Trophoblast cell (in vitro differentiated cells and primary cell): ENCODE measurements around the gene GNAS. TPM values are rescaled to one million over a fixed set of nuclear protein-coding genes. Genes with fewer than 3 reads are reported as not detected.
A peak's percentile ranks its signal among the peaks of the same experiment; 100 is the strongest.

Source experiments
- DNase-seq, 2 donors: peaks; one replicate each; pipeline ENCODE4 v3.0.0-alpha.2; 2016
- H2AFZ ChIP-seq: 2 replicates; pipeline ENCODE4 v1.6.1; 2013; ENCODE audit warnings: low read length, moderate library complexity, mild to moderate bottlenecking; ENCODE audit not compliant: insufficient read depth, poor library complexity
- H2AK5ac ChIP-seq: 2 replicates; pipeline ENCODE4 v1.6.1; 2013; ENCODE audit warnings: mild to moderate bottlenecking, low read length
- H2BK120ac ChIP-seq: 2 replicates; pipeline ENCODE4 v1.6.1; 2013; ENCODE audit warnings: low read length, mild to moderate bottlenecking, moderate library complexity; ENCODE audit not compliant: insufficient read depth, poor library complexity
- H2BK12ac ChIP-seq: 2 replicates; pipeline ENCODE4 v1.6.1; 2013; ENCODE audit warnings: mild to moderate bottlenecking, low read length, moderate library complexity
- H2BK5ac ChIP-seq: 2 replicates; pipeline ENCODE4 v1.6.1; 2013; ENCODE audit warnings: low read length, low read depth, moderate library complexity, mild to moderate bottlenecking; ENCODE audit not compliant: poor library complexity
- H3K14ac ChIP-seq: 2 replicates; pipeline ENCODE4 v1.6.1; 2013; ENCODE audit warnings: mild to moderate bottlenecking, low read length
- H3K18ac ChIP-seq: 2 replicates; pipeline ENCODE4 v1.6.1; 2013; ENCODE audit warnings: mild to moderate bottlenecking, low read length
- H3K23ac ChIP-seq: 2 replicates; pipeline ENCODE4 v1.6.1; 2013; ENCODE audit warnings: low read length
- H3K27ac ChIP-seq: 2 replicates; pipeline ENCODE4 v1.5.1; 2013; ENCODE audit warnings: low read depth, mild to moderate bottlenecking, inconsistent platforms, low read length, moderate library complexity
- H3K27me3 ChIP-seq: 2 replicates; pipeline ENCODE4 v1.6.1; 2013; ENCODE audit warnings: inconsistent platforms, mild to moderate bottlenecking, low read length, moderate library complexity; ENCODE audit not compliant: insufficient read depth
- H3K36me3 ChIP-seq, 2 experiments: 1 replicate in 1 of 2; 2 replicates in 1 of 2; pipeline ENCODE4 v1.6.1; 2013; ENCODE audit warnings: low read length in 2 of 2, mild to moderate bottlenecking in 2 of 2, moderate library complexity in 1 of 2; ENCODE audit not compliant: insufficient read depth in 2 of 2, control insufficient read depth in 1 of 2
- H3K4ac ChIP-seq: 2 replicates; pipeline ENCODE4 v1.6.1; 2013; ENCODE audit warnings: low read depth, mild to moderate bottlenecking, low read length, moderate library complexity
- H3K4me1 ChIP-seq, 2 experiments: 1 replicate in 1 of 2; 2 replicates in 1 of 2; pipeline ENCODE4 v1.6.1; 2013; ENCODE audit warnings: low read length in 2 of 2, mild to moderate bottlenecking in 2 of 2, moderate library complexity in 1 of 2; ENCODE audit not compliant: insufficient read depth in 2 of 2, control insufficient read depth in 1 of 2
- H3K4me2 ChIP-seq: 2 replicates; pipeline ENCODE4 v1.6.1; 2013; ENCODE audit warnings: inconsistent platforms, mild to moderate bottlenecking, low read length, moderate library complexity
- H3K4me3 ChIP-seq: 2 replicates; pipeline ENCODE4 v1.5.1; 2013; ENCODE audit warnings: mild to moderate bottlenecking, low read depth, low read length, inconsistent platforms
- H3K79me1 ChIP-seq: one replicate; pipeline ENCODE4 v1.6.1; 2013; ENCODE audit warnings: low read length
- H3K79me2 ChIP-seq: 2 replicates; pipeline ENCODE4 v1.6.1; 2013; ENCODE audit warnings: low read length, mild to moderate bottlenecking; ENCODE audit not compliant: control insufficient read depth, insufficient read depth, poor library complexity
- H3K9ac ChIP-seq: 2 replicates; pipeline ENCODE4 v1.6.1; 2013; ENCODE audit warnings: mild to moderate bottlenecking, low read length
- H3K9me3 ChIP-seq: 2 replicates; pipeline ENCODE4 v1.6.1; 2013; ENCODE audit warnings: low read depth, mild to moderate bottlenecking, control low read depth, inconsistent platforms, low read length; ENCODE audit not compliant: insufficient read depth
- H4K12ac ChIP-seq: 2 replicates; pipeline ENCODE4 v1.6.1; 2013; ENCODE audit warnings: low read depth, mild to moderate bottlenecking, low read length, moderate library complexity
- H4K8ac ChIP-seq: 2 replicates; pipeline ENCODE4 v1.6.1; 2013; ENCODE audit warnings: low read depth, mild to moderate bottlenecking, low read length, moderate library complexity
- H4K91ac ChIP-seq: one replicate; pipeline ENCODE4 v1.6.1; 2013; ENCODE audit warnings: low read depth, mild to moderate bottlenecking, low read length, moderate library complexity
- WGBS: extraction: QIAGEN DNeasy Blood & Tissue Kit; methylation state at CpG from one replicate; pipeline ENCODE4 v1.1.7; 2013; ENCODE audit warnings: missing lambda C conversion rate; ENCODE audit not compliant: insufficient read length, insufficient coverage; ENCODE audit errors: extremely low coverage; 5-methylcytosine and 5-hydroxymethylcytosine counted together
- polyA plus RNA-seq: library from polyadenylated mRNA; stranded (reverse); fragments of 200-250 nt; gene quantifications from 2 replicates; pipeline ENCODE4 v1.2.3, GENCODE V29; 2013

GNAS gene
- polyA plus RNA-seq = 1,560 and 1,575 TPM in 2 replicates

DNA sequence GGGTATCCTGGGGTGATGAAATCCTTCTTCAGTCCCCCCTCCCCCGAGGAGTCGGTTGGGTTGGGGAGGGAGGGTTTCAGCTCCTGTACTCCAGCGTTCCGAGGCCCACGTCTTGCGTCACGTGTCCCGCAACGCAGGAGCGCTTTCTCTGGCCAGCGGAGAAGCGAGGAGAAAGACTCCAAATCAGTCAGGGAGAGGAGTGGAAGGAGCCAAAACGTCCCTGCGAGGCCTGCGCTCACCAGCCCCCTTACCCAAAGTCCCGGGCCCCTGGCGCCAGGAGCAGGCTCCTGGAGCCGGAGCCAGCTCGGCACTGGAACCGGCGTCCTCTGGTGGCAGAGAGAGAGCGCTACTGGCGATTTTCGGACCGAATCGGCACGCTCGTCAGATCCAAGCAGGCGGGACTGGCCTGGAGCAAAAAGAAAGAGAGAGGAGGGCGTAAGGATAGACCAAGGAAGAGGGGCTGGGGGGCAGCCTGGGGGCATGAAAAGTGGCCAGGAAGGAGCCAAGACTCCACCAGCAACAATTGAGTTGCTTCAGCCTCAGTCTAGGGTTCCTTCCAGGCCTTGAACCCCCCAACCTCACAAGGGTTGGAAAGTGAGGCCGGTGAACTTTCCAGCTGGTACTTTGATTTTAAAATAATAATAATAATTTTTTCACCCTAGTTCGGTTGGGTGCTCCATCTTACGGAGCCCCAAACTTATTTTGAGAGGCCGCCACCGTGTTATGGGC lies at the start of gene GNAS:
GNAS (plus strand) TSS at position 174 of the 729 bp plus-strand sequence.
- H3K4me2 ChIP-seq = peak within 1 kb of the TSS; percentile 70
- no peak within 1 kb of the TSS for H3K23ac ChIP-seq
- peaks cover 14% of the 10 kb centered on the region for H3K9me3 ChIP-seq
- H3K27me3 ChIP-seq = peaks cover 25% of the 10 kb centered on the region
- no peak within 1 kb of the TSS for H2BK120ac ChIP-seq
- no CpG with 5 or more reads among the region's 35 CpGs for WGBS
- H4K12ac ChIP-seq = no peak within 1 kb of the TSS
- H4K91ac ChIP-seq = no peak within 1 kb of the TSS
- H2BK12ac ChIP-seq = no peak within 1 kb of the TSS
- no peak within 1 kb of the TSS for H3K14ac ChIP-seq
- no peak within 1 kb of the TSS for H2BK5ac ChIP-seq
- H3K36me3 ChIP-seq = no peaks in the 10 kb centered on the region
- H3K79me2 ChIP-seq = peaks cover 5% of the 10 kb centered on the region
- H3K4me1 ChIP-seq = peaks cover 11 to 17% of the 10 kb centered on the region in 2 experiments
- peak; percentile 23 to 59 for DNase-seq
- H2AK5ac ChIP-seq = no peak within 1 kb of the TSS
- peaks cover 9% of the 10 kb centered on the region for H3K79me1 ChIP-seq
- H3K18ac ChIP-seq = no peak within 1 kb of the TSS
- no peak within 1 kb of the TSS for H3K9ac ChIP-seq
- no peak within 1 kb of the TSS for H3K27ac ChIP-seq
- H4K8ac ChIP-seq = no peak within 1 kb of the TSS
- no peak within 1 kb of the TSS for H3K4ac ChIP-seq
- H3K4me3 ChIP-seq = peak within 1 kb of the TSS; percentile 16
- peak within 1 kb of the TSS; percentile 17 for H2AFZ ChIP-seq

DNA sequence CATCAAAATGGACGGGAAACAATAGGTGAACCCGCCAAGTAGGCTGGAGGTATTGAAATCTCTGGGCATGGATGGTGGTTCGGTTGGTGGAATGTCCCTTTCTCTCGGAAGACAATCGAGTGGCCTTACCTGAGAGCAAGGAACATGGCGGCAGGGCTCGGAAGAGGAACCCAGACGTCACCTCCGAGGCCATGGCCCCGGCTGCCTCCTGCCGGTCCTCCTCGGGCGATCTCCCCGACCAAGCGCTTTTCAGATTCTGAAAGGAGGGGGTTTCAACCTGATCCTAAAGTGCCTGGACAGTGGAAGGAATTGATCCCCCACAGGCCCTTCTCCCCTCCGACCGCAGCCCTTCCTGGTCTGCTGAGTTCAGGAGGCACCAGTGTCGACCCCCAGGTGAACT lies 49.0 kb upstream of the GNAS start:
- no CpG with 5 or more reads among the region's 18 CpGs for WGBS
- H3K23ac ChIP-seq = no peak overlapping the region
- no peak overlapping the region for H3K4me2 ChIP-seq
- H3K79me2 ChIP-seq = no peaks in the 10 kb centered on the region
- H4K8ac ChIP-seq = no peak overlapping the region
- no peaks in the 10 kb centered on the region for H3K79me1 ChIP-seq
- H2AK5ac ChIP-seq = no peak overlapping the region
- no peak overlapping the region for H4K12ac ChIP-seq
- no peak overlapping the region for H3K14ac ChIP-seq
- H3K9me3 ChIP-seq = no peaks in the 10 kb centered on the region
- no peak overlapping the region for H3K4ac ChIP-seq
- H3K18ac ChIP-seq = no peak overlapping the region
- H2BK120ac ChIP-seq = no peak overlapping the region
- H4K91ac ChIP-seq = no peak overlapping the region
- H2AFZ ChIP-seq = no peak overlapping the region
- H3K4me3 ChIP-seq = no peak overlapping the region
- H3K9ac ChIP-seq = no peak overlapping the region
- H3K27me3 ChIP-seq = no peaks in the 10 kb centered on the region
- no peaks in the 10 kb centered on the region for H3K4me1 ChIP-seq
- H2BK5ac ChIP-seq = no peak overlapping the region
- H3K27ac ChIP-seq = no peak overlapping the region
- no peak for DNase-seq
- H2BK12ac ChIP-seq = no peak overlapping the region
- H3K36me3 ChIP-seq = no peaks in the 10 kb centered on the region

DNA sequence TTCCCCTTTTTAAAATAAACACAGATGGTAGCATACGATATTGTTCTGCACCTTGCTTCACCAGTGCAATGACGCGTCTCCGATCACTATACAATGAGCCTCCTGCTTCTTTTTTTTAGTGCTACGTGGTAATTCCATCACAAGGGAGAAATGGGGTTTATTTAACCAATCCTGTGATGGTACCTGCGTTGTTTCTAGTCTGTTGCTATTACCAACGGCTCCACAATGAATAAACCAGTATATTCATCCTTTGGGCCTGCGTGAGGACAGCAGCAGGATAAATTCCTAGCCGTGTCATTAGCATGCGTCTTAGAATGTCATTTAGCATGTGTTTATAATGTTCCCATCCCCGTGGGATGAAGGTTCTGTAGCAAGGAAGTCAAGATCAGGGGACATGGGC lies 44.7 kb upstream of the GNAS start:
- Histone ChIP-seq H3K4me1 (no peaks in the 10 kb centered on the region), H3K27ac (no peak overlapping the region), H2AFZ (no peak overlapping the region), H3K4me2 (no peak overlapping the region), H3K79me1 (no peaks in the 10 kb centered on the region), H4K8ac (no peak overlapping the region), H3K14ac (no peak overlapping the region), H4K12ac (no peak overlapping the region), H3K36me3 (no peaks in the 10 kb centered on the region), H3K9me3 (no peaks in the 10 kb centered on the region), H4K91ac (no peak overlapping the region), H2BK12ac (no peak overlapping the region), H3K18ac (no peak overlapping the region), H3K4ac (no peak overlapping the region), H3K79me2 (no peaks in the 10 kb centered on the region), H3K27me3 (no peaks in the 10 kb centered on the region), H3K23ac (no peak overlapping the region), H3K4me3 (no peak overlapping the region), H2BK120ac (no peak overlapping the region), H2BK5ac (no peak overlapping the region), H2AK5ac (no peak overlapping the region), H3K9ac (no peak overlapping the region)
- DNase-seq = no peak
- no CpG with 5 or more reads among the region's 11 CpGs for WGBS

DNA sequence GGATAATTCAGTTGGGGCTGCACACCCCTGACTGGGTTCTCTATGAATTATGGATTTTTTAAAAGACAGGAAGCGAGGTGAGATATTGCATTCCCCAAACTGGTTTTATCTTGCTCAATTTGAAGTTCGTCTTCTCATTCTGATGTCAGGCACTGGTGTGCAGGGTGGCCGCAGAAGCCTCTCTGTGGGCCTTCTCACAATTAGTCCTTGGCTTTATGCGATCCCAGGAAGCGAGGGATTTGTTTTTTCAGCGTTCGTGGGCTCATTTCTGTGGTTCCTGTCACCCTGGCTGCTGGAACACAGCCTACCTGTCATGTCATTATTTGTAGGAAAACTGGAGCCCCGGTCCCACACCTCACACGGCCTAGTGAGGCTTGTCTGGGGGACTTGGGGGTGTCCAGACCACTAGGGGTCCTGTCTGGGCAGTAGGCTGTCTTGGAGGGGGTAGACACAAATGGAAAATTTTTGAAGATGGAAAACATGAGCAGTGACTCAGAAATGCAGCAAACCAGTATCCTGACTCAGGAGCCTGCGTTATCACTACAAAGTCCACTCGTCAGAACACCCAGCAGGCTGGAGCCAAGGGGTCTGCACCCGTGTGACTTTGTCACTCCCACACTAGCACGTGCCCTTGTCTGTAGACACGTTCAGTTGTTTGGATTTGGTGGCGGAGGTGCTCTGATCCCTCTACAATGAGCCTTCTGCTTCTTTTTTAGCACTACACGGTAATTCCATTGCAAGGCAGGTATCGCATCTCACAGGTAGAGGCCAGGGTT lies 44.1 kb upstream of the GNAS start:
- WGBS = no CpG with 5 or more reads among the region's 17 CpGs
- Histone ChIP-seq H2AFZ (no peak overlapping the region), H2BK5ac (no peak overlapping the region), H4K12ac (no peak overlapping the region), H3K27ac (no peak overlapping the region), H3K27me3 (no peaks in the 10 kb centered on the region), H3K23ac (no peak overlapping the region), H3K79me2 (no peaks in the 10 kb centered on the region), H3K36me3 (no peaks in the 10 kb centered on the region), H3K4me1 (no peaks in the 10 kb centered on the region), H3K79me1 (no peaks in the 10 kb centered on the region), H3K14ac (no peak overlapping the region), H3K4me3 (no peak overlapping the region), H2BK120ac (no peak overlapping the region), H2BK12ac (no peak overlapping the region), H4K8ac (no peak overlapping the region), H3K18ac (no peak overlapping the region), H3K9ac (no peak overlapping the region), H3K9me3 (peaks cover 3% of the 10 kb centered on the region), H2AK5ac (no peak overlapping the region), H4K91ac (no peak overlapping the region), H3K4ac (no peak overlapping the region), H3K4me2 (no peak overlapping the region)
- no peak for DNase-seq
